Immature natural killer cell (primary cell): Measurements from ENCODE around the gene ACMSD. TPM values are rescaled to one million over a fixed set of nuclear protein-coding genes. Genes with fewer than 3 reads are reported as not detected.
A peak's percentile ranks its signal among the peaks of the same experiment; 100 is the strongest.
"Not testable (repeated sequence)": the region's sequence is repeated elsewhere in the genome, so short reads cannot be mapped to it uniquely, and the experiment has no call there.

Experiments
- DNase-seq, 3 donors: peaks; one replicate each; pipeline ENCODE4 v3.0.0; 2022; ENCODE audit warnings: mixed read lengths in 1 of 3
- H3K27ac Mint-ChIP-seq, 6 donors: one replicate each; pipeline ENCODE4 v1.8.0; 2020; ENCODE audit warnings: mixed read lengths in 6 of 6, mild to moderate bottlenecking in 5 of 6, inconsistent platforms in 4 of 6, moderate library complexity in 3 of 6
- H3K27me3 Mint-ChIP-seq, 3 donors: one replicate each; pipeline ENCODE4 v1.8.0; 2020 to 2021; ENCODE audit warnings: low read depth in 3 of 3, mild to moderate bottlenecking in 3 of 3, mixed read lengths in 3 of 3, moderate library complexity in 3 of 3, inconsistent platforms in 1 of 3
- H3K36me3 Mint-ChIP-seq, 3 donors: one replicate each; pipeline ENCODE4 v1.8.0; 2020; ENCODE audit warnings: mixed read lengths in 3 of 3, inconsistent platforms in 2 of 3, mild to moderate bottlenecking in 2 of 3
- H3K4me1 Mint-ChIP-seq, 2 donors: one replicate each; pipeline ENCODE4 v1.8.0; 2020; ENCODE audit warnings: inconsistent platforms in 2 of 2, mild to moderate bottlenecking in 2 of 2, mixed read lengths in 2 of 2, moderate library complexity in 1 of 2
- H3K4me3 Mint-ChIP-seq, 5 donors: one replicate each; pipeline ENCODE4 v1.8.0; 2020; ENCODE audit warnings: mild to moderate bottlenecking in 5 of 5, mixed read lengths in 5 of 5, inconsistent platforms in 3 of 5, moderate library complexity in 3 of 5
- H3K9me3 Mint-ChIP-seq, 6 donors: one replicate each; pipeline ENCODE4 v1.8.0; 2020; ENCODE audit warnings: mild to moderate bottlenecking in 6 of 6, mixed read lengths in 6 of 6, inconsistent platforms in 4 of 6, moderate library complexity in 3 of 6
- polyA plus RNA-seq, 3 donors: library from polyadenylated mRNA; unstranded; fragments of 300-500 nt; fragmentation: Illumina TruSeq; gene quantifications; one replicate each; pipeline ENCODE4 v1.2.3, GENCODE V29; 2021

Gene ACMSD
- polyA plus RNA-seq, 3 donors from 2014 or later = not detected

DNA sequence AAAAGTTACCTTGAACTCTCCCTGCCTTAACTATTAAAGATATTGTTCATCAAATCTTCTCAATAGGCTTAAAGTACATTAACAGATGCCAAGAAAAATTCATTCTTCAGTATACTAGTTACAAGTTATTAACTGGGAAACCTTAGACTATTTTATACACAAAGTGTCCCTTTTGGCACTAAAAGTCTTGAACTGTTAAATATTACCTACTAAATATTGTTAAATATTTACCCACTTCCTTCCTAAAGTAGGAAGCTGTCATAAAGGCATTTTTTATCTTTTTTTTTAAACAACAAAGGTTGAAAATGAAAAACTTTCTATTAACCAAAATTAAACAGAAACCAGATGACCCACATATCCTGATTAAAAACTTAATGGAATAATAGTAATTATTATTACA, 60.8 kb downstream of the ACMSD start:
- no peak overlapping the region for H3K27ac Mint-ChIP-seq
- peaks cover 0 to 8% (median 4%) of the 10 kb centered on the region in 3 donors for H3K36me3 Mint-ChIP-seq
- H3K27me3 Mint-ChIP-seq = peaks cover 0 to 2% (median 0%) of the 10 kb centered on the region in 3 donors
- no peak overlapping the region for H3K4me3 Mint-ChIP-seq
- no peak for DNase-seq
- no peaks in the 10 kb centered on the region for H3K9me3 Mint-ChIP-seq
- no peaks in the 10 kb centered on the region for H3K4me1 Mint-ChIP-seq

DNA sequence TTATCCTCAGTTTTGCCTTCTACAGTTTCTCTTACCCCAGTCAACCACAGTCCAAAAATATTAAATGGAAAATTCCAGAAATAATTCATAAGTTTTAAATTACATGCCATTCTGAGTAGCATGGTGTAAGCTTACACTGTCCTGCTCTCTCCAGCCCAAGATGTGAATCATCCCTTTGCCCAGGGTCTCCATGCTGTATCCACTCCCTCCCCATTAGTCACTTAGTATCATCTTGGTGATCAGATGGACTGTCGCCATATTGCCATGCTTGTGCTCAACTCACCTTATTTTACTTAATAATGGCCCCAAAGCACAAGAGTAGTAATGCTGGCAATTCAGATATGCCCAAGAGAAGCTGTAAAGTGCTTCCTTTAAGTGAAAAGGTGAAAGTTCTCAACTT, 61.7 kb downstream of the ACMSD start:
- Mint-ChIP-seq H3K9me3 (no peaks in the 10 kb centered on the region), H3K4me1 (no peaks in the 10 kb centered on the region), H3K4me3 (no peak overlapping the region), H3K36me3 (peaks cover 0 to 8% (median 4%) of the 10 kb centered on the region in 3 donors), H3K27ac (no peak overlapping the region), H3K27me3 (peaks cover 0 to 2% (median 2%) of the 10 kb centered on the region in 3 donors)
- DNase-seq = no peak

DNA sequence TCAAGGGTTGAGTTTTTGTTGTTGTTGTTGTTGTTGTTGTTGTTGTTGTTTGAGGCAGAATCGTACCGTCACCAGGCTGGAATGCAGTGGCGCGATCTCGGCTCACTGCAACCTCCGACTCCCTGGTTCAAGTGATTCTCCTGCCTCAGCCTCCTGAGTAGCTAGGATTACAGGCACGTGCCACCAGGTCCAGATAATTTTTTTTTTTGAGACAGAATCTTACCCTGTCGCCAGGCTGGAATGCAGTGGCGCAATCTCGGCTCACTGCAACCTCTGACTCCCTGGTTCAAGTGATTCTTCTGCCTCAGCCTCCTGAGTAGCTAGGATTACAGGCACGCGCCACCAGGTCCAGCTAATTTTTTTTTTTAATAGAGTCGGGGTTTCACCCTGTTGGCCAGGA, 65.3 kb downstream of the ACMSD start:
- not testable (repeated sequence) for DNase-seq, H3K27me3 Mint-ChIP-seq, H3K4me3 Mint-ChIP-seq, H3K9me3 Mint-ChIP-seq, H3K27ac Mint-ChIP-seq, H3K4me1 Mint-ChIP-seq
- H3K36me3 Mint-ChIP-seq = peaks cover 4 to 17% (median 6%) of the 10 kb centered on the region in 3 donors

DNA sequence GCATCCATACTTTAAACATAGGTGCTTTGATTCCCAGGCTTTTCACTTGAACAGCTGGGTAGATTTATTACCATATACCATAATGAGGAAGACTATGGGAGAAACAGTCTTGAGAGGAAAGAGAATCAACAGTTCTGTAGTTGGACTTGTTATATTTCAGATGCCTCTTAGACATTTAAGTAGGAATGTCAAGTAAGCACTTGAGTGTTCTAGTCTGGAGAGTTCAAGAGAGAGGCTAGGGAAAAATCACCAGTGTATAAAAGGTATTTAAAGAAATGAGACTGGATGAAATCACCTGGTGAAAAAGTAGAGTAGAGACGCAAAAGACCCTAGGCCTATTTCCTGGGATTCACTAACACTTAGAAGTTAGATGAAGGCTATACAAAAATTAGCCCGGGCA, 66.8 kb downstream of the ACMSD start:
- Mint-ChIP-seq H3K27me3 (peaks cover 2 to 4% (median 2%) of the 10 kb centered on the region in 3 donors), H3K27ac (no peak overlapping the region), H3K4me1 (no peaks in the 10 kb centered on the region), H3K9me3 (peaks cover 0 to 4% (median 0%) of the 10 kb centered on the region in 6 donors), H3K36me3 (peaks cover 4 to 17% (median 6%) of the 10 kb centered on the region in 3 donors), H3K4me3 (no peak overlapping the region)
- DNase-seq = no peak

DNA sequence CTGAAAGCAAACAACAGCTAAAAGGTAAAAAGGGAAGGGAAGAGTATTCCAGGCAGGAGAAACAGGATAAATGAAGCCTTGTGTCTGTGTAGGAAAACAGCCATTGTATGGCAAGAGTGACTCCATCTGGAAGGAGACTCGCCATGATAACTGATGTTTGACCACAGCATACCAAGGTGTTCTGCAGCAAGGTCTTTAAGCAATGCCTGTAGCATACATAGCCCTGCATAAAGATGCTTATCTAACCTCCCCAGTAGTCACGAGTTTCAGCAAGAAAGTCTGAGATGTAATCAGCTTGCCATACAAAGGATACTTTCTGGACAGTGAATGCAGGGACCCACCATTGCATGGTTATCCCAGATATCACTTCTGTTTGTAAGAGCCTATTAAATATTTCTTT, 68.3 kb downstream of the ACMSD start:
- no peak overlapping the region for H3K27ac Mint-ChIP-seq
- H3K4me1 Mint-ChIP-seq = no peaks in the 10 kb centered on the region
- H3K36me3 Mint-ChIP-seq = peaks cover 4 to 17% (median 6%) of the 10 kb centered on the region in 3 donors
- H3K9me3 Mint-ChIP-seq = peaks cover 0 to 4% (median 0%) of the 10 kb centered on the region in 6 donors
- no peak overlapping the region for H3K4me3 Mint-ChIP-seq
- H3K27me3 Mint-ChIP-seq = peaks cover 2 to 4% (median 2%) of the 10 kb centered on the region in 3 donors
- DNase-seq = no peak

DNA sequence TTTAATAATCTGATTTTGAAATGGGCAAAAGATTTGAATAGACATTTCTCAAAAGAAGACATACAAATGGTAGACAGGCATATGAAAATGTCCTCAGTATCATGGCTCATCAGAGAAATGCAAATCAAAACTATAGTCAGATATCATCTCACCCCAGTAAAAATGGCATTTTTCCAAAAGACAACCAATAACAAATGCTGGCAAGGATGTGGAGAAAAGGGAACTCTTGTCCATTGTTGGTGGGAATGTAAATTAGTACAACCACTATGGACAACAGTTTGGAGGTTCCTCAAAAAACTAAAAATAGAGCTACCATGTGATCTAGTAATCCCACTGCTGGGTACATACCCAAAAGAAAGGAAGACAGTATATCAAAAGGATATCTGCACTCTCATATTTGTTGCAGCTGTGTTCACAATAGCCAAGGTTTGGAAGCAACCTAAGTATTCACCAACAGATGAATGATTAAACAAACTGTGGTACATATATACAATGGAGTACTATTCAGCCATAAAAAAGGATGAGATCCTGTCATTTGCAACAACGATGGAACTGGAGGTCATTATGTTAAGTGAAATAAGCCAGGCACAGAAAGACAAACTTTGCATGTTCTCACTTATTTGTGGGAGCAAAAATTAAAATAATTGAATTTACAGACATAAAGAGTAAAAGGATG, 69.2 kb downstream of the ACMSD start:
- not testable (repeated sequence) for H3K9me3 Mint-ChIP-seq, H3K27me3 Mint-ChIP-seq, DNase-seq, H3K4me1 Mint-ChIP-seq, H3K4me3 Mint-ChIP-seq, H3K27ac Mint-ChIP-seq
- peaks cover 4 to 13% (median 6%) of the 10 kb centered on the region in 3 donors for H3K36me3 Mint-ChIP-seq

DNA sequence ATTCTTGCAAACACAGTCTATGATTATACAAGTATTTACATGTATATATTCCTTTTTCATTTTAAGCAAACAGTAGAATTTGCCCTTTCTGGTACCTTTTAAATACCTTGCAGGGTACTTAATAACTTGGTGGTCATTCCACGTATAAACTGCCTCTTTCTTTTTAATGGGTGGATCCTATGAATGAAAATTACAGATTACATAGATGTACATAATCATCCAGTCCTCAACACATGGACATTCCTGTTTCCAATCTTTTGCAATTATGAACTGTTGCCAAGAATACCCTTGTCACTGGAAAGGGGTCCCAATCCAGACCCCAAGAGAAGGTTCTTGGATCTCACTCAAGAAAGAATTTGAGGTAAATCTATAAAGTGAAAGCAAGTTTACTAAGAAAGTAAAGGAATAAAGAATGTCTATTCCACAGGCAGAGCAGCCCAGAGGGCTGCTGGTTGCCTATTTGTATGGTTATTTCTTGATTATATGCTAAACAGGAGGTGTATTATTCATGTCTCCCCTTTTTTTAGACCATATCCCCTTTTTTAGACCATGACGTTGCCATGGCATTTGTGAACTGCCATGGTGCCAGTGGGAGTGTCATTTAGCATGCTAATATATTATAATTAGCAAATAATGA, 72.5 kb downstream of the ACMSD start:
- DNase-seq = no peak
- no peak overlapping the region for H3K4me3 Mint-ChIP-seq
- H3K9me3 Mint-ChIP-seq = peaks cover 0 to 4% (median 0%) of the 10 kb centered on the region in 6 donors
- peaks cover 0 to 6% (median 1%) of the 10 kb centered on the region in 3 donors for H3K27me3 Mint-ChIP-seq
- no peak overlapping the region for H3K27ac Mint-ChIP-seq
- no peaks in the 10 kb centered on the region for H3K4me1 Mint-ChIP-seq
- peaks cover 5 to 17% (median 6%) of the 10 kb centered on the region in 3 donors for H3K36me3 Mint-ChIP-seq

DNA sequence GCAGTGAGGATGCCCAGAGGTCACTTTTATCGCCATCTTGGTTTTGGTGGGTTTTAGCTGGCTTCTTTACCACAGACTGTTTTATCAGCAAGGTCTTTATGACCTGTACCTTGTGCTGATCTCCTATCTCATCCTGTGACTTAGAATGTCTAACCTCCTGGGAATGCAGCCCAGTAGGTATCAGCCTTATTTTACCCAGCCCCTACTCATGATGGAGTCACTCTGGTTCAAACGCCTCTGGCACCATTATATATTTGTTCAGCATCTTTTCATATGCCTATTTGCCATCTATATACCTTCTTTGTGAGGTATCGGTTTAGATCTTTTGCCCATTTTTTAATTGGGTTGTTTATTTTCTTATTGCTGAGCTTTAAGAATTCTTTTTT, 73.0 kb downstream of the ACMSD start:
- no peaks in the 10 kb centered on the region for H3K4me1 Mint-ChIP-seq
- H3K27me3 Mint-ChIP-seq = peaks cover 0 to 3% (median 1%) of the 10 kb centered on the region in 3 donors
- no peak overlapping the region for H3K4me3 Mint-ChIP-seq
- peaks cover 0 to 4% (median 0%) of the 10 kb centered on the region in 6 donors for H3K9me3 Mint-ChIP-seq
- H3K36me3 Mint-ChIP-seq = peaks cover 5 to 17% (median 6%) of the 10 kb centered on the region in 3 donors
- no peak overlapping the region for H3K27ac Mint-ChIP-seq
- no peak for DNase-seq

DNA sequence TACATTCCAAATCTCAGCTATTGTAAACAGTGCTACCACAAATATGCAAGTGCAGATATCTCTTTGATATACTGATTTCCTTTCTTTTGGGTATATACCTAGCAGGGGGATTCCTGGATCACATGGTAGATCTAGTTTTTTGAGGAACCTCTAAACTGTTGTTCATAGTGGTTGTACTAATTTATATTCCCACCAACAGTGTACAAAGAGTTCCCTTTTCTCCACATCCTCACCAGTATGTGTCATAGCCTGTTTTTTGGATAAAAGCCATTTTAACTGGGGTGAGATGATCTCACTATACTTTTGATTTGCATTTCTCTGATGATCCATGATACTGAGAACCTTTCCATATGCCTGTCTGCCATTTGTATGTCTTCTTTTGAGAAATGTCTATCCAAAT, 73.9 kb downstream of the ACMSD start:
- Mint-ChIP-seq H3K36me3 (peaks cover 5 to 14% (median 6%) of the 10 kb centered on the region in 3 donors), H3K4me3 (no peak overlapping the region), H3K4me1 (peaks cover 1 to 3% of the 10 kb centered on the region in 2 donors), H3K27me3 (peaks cover 0 to 3% (median 1%) of the 10 kb centered on the region in 3 donors), H3K27ac (no peak overlapping the region), H3K9me3 (peaks cover 0 to 4% (median 0%) of the 10 kb centered on the region in 6 donors)
- no peak for DNase-seq

DNA sequence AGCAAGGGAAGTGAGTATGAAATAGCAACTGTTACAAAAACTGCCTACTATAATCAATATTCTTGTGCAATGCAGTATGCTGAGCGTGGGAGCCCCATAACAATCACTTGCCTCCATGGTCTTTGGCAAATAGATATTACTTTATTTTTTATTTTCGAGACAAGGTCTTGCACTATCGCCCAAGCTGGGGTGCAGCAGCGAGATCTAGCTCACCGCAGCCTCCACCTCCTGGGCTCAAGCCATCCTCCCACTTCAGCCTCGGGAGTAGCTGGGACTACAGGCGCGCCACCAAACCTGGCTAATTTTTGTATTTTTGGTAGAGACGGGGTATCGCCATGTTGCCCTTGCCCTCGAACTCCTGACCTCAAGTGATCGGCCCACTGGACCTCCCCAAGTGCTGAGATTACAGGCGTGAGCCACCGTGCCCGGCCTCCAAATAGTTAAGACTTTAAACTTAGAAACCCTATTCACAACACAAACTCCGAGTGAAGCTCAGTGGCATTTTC, 79.0 kb downstream of the ACMSD start:
- Mint-ChIP-seq H3K9me3 (peaks cover 0 to 2% (median 0%) of the 10 kb centered on the region in 6 donors), H3K27me3 (peaks cover 8 to 17% (median 16%) of the 10 kb centered on the region in 3 donors), H3K27ac (peak overlapping the region; percentile 89 to 99 (median 98)), H3K4me3 (peak overlapping the region; percentile 87 to 99 (median 97)), H3K36me3 (peaks cover 0 to 8% (median 5%) of the 10 kb centered on the region in 3 donors), H3K4me1 (peaks cover 42 to 46% of the 10 kb centered on the region in 2 donors)
- no peak for DNase-seq

DNA sequence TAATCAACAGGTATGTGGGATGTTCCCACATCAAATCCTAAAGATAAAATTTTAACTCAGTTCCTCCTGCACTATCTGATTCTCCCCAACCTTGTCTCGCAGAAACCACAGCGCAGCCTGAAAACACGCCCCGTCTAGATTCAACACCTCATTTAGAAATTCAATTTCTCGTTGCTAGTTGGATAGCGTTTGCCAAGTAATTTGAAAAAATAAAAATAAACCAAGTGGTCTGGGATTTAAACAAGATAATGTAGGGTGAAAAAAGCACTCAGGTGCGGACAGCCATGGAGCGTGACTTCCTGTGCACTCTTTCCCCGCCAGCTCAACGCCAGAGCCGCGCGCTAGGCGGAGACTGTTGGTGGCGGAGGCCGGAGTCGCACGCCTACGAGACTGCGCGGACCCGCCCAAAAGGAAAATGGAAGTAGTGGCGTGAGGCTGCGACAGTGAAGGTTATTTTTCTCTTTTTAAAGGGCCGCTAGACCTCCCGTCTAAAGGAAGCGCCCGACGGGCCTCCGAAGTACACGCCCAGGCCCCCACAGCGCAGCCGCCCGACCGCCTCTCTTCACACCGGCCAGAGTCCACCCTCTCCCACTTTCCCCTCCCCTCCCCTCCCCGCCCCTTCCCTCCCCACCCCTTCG, 79.6 kb downstream of the ACMSD start:
- H3K9me3 Mint-ChIP-seq = peaks cover 0 to 2% (median 0%) of the 10 kb centered on the region in 6 donors
- peaks cover 8 to 17% (median 16%) of the 10 kb centered on the region in 3 donors for H3K27me3 Mint-ChIP-seq
- peak overlapping the region; percentile 89 to 99 (median 98) for H3K27ac Mint-ChIP-seq
- H3K36me3 Mint-ChIP-seq = peaks cover 0 to 8% (median 5%) of the 10 kb centered on the region in 3 donors
- DNase-seq = peak in 1 of 3 donors; percentile 90
- peak overlapping the region; percentile 87 to 99 (median 97) for H3K4me3 Mint-ChIP-seq
- peaks cover 48 to 51% of the 10 kb centered on the region in 2 donors for H3K4me1 Mint-ChIP-seq

DNA sequence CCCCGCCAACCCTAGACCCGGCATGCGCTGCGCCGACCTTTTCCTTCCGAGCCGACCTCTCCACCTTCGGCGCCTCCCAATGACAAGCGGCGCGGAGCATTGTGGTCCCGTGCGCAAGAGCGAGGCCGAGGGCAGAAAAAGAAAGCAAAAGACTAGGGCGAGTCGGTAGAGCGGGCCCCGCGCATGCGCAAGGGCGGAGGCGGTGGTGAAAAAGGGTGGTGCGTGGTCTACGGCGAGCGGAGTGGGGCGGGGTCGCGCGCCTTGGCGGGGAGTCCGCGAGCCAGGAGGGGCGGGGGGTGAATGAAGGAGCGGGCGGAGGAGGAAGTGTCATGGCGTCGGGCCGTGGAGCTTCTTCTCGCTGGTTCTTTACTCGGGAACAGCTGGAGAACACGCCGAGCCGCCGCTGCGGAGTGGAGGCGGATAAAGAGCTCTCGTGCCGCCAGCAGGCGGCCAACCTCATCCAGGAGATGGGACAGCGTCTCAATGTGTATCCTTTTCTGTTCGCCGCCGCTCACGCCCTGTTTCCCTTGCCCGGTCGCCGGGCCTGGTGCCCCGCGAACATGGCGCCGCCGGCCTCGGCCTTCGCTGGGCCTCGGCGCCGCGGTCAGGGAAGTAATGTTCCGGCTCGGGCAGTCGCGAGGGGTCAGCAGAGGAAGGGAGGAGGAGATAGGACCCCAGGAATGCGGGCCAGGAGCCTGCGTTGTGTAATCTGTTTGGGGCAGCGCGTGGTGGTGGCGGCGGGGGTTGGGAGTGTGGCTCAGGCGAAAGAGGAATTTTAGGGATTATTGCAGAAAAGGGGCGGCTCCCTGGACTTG, 80.3 kb downstream of the ACMSD start, which contains the start of gene CCNT2:
Gene CCNT2 (plus strand): TSS at position 297 of the 815 bp plus-strand sequence. CDS start 33 bp downstream, at position 330.
- Mint-ChIP-seq H3K4me1 (peaks cover 51 to 59% of the 10 kb centered on the region in 2 donors), H3K9me3 (peaks cover 0 to 2% (median 0%) of the 10 kb centered on the region in 6 donors), H3K36me3 (peaks cover 0 to 8% (median 5%) of the 10 kb centered on the region in 3 donors), H3K27me3 (peaks cover 8 to 17% (median 16%) of the 10 kb centered on the region in 3 donors), H3K4me3 (peak within 1 kb of the TSS; percentile 87 to 99 (median 97)), H3K27ac (peak within 1 kb of the TSS; percentile 89 to 99 (median 98))
- peak; percentile 100 for DNase-seq
